Endothelial cell of umbilical vein (primary cell): Measurements from ENCODE around the gene ZBTB17. TPM values are rescaled to one million over a fixed set of nuclear protein-coding genes. Genes with fewer than 3 reads are reported as not detected.

Experiments used
- BruUV-seq: library from RNA; stranded (reverse); fragments of 400-500 nt; replicated peaks from 2 replicates; lab custom pipeline; 2021; lab: Mats Ljungman, UMichigan
- CTCF ChIA-PET: fragments of 300-600, 350-600 bp; sonication (Branson Sonifier 250); formaldehyde crosslinking; loops from one replicate; lab custom pipeline; 2021; ENCODE audit warnings: antibody characterized with exemption, inconsistent platforms; lab: Charles Lee
- POLR2A ChIA-PET: fragments of 300-600, 350-600 bp; sonication (Branson Sonifier 250); formaldehyde crosslinking; loops from one replicate; lab custom pipeline; 2021; ENCODE audit warnings: antibody characterized with exemption, inconsistent platforms; lab: Charles Lee
- DNase-seq: peaks from one replicate; pipeline ENCODE4 v3.0.0-alpha.2; 2011; ENCODE audit warnings: low read depth, low spot score
- FAIRE-seq: peaks from 2 replicates; lab custom pipeline; 2011; peaks lifted over from hg19 to GRCh38; lab: Jason Lieb, UNC
- H2AFZ ChIP-seq: 2 replicates; pipeline ENCODE4 v1.6.0; 2012; ENCODE audit warnings: low read depth, low read length, control low read depth, inconsistent platforms
- H3K27ac ChIP-seq: 2 replicates; pipeline ENCODE4 v1.5.1; 2011; ENCODE audit warnings: low read depth, mild to moderate bottlenecking, control low read depth, low read length, moderate library complexity; ENCODE audit not compliant: insufficient read depth
- H3K27me3 ChIP-seq, 2 experiments: 2 replicates each; pipeline versions ENCODE4 v1.6.0 to v1.6.1; 2011; ENCODE audit warnings: low read length in 2 of 2, mixed read lengths in 1 of 2; ENCODE audit not compliant: control insufficient read depth in 2 of 2, insufficient read depth in 2 of 2
- H3K36me3 ChIP-seq, 2 experiments: 2 replicates in 1 of 2; 3 replicates in 1 of 2; pipeline ENCODE4 v1.5.1; 2011; ENCODE audit warnings: low read length in 2 of 2, mild to moderate bottlenecking in 1 of 2, moderate library complexity in 1 of 2; ENCODE audit not compliant: control insufficient read depth in 2 of 2, insufficient read depth in 2 of 2; ENCODE audit errors: extremely low read depth in 1 of 2
- H3K4me1 ChIP-seq: 3 replicates; pipeline ENCODE4 v1.5.1; 2011; ENCODE audit warnings: mild to moderate bottlenecking, low read length; ENCODE audit not compliant: control insufficient read depth, insufficient read depth; ENCODE audit errors: extremely low read depth
- H3K4me2 ChIP-seq: 2 replicates; pipeline ENCODE4 v1.6.1; 2011; ENCODE audit warnings: low read length, control low read depth, mixed read lengths; ENCODE audit not compliant: insufficient read depth
- H3K4me3 ChIP-seq, 3 experiments: fragments of 200-600 bp in 1 of 3; sonication (generic), shearing (Covaris generic) in 1 of 3; replicated peaks in 1 of 3; 2 replicates each; pipeline ENCODE4 v1.5.1; 2011 to 2016; ENCODE audit warnings: control low read depth in 3 of 3, low read length in 3 of 3, mild to moderate bottlenecking in 2 of 3, inconsistent platforms in 1 of 3, low read depth in 1 of 3, moderate library complexity in 1 of 3; ENCODE audit not compliant: insufficient read depth in 1 of 3
- H3K79me2 ChIP-seq: 2 replicates; pipeline ENCODE4 v1.6.0; 2012; ENCODE audit warnings: low read length, inconsistent platforms; ENCODE audit not compliant: control insufficient read depth, insufficient read depth
- H3K9ac ChIP-seq: replicated peaks from 2 replicates; pipeline ENCODE3; 2011; ENCODE audit warnings: low read length, control low read depth; ENCODE audit not compliant: insufficient read depth; ENCODE audit errors: extremely low read depth
- H3K9me1 ChIP-seq: replicated peaks from 3 replicates; pipeline ENCODE4 v1.6.0; 2011; ENCODE audit warnings: mild to moderate bottlenecking, low read length; ENCODE audit not compliant: control insufficient read depth, insufficient read depth; ENCODE audit errors: extremely low read depth
- H3K9me3 ChIP-seq: replicated peaks from 2 replicates; pipeline ENCODE4 v1.5.1; 2012; ENCODE audit warnings: low read length, inconsistent platforms; ENCODE audit not compliant: control insufficient read depth, insufficient read depth
- H4K20me1 ChIP-seq: replicated peaks from 2 replicates; pipeline ENCODE3; 2011; ENCODE audit warnings: mild to moderate bottlenecking, low read length; ENCODE audit not compliant: control insufficient read depth, insufficient read depth; ENCODE audit errors: extremely low read depth
- EZH2 ChIP-seq: IDR thresholded peaks from 2 replicates; pipeline ENCODE4 v1.6.1; 2012; ENCODE audit warnings: borderline replicate concordance, low read depth, mild to moderate bottlenecking, moderate library complexity, low read length, inconsistent platforms; ENCODE audit not compliant: severe bottlenecking
- FOS ChIP-seq: IDR thresholded peaks from 2 replicates; pipeline ENCODE4 v1.6.1; 2011; ENCODE audit warnings: mild to moderate bottlenecking, low read length, moderate library complexity, borderline replicate concordance; ENCODE audit not compliant: insufficient read depth
- GATA2 ChIP-seq: IDR thresholded peaks from 2 replicates; pipeline ENCODE4 v1.7.0; 2011; ENCODE audit warnings: low read depth, mild to moderate bottlenecking, moderate library complexity, mixed read lengths, low read length; ENCODE audit not compliant: insufficient read length, insufficient read depth
- JUN ChIP-seq: IDR thresholded peaks from 2 replicates; pipeline ENCODE4 v1.6.1; 2011; ENCODE audit warnings: borderline replicate concordance, low read depth; ENCODE audit not compliant: insufficient read length, insufficient read depth
- MYC ChIP-seq: IDR thresholded peaks from one replicate; pipeline ENCODE4 v1.6.1; 2011; ENCODE audit warnings: mild to moderate bottlenecking, low read depth, low read length
- POLR2A ChIP-seq: IDR thresholded peaks from 2 replicates; pipeline ENCODE4 v1.6.1; 2012; ENCODE audit warnings: low read depth, mild to moderate bottlenecking, control low read depth, low read length
- POLR2AphosphoS5 ChIP-seq: IDR thresholded peaks from 2 replicates; pipeline ENCODE4 v1.6.1; 2012; ENCODE audit warnings: low read depth, mild to moderate bottlenecking, control low read depth, low read length, moderate library complexity; ENCODE audit not compliant: insufficient read depth
- dilution Hi-C: fragments of 300-500 bp; cut with MboI; formaldehyde crosslinking; loops from one replicate; pipeline ENCODE4 v1.15.0; 2019; ENCODE audit warnings: low sequenced_read_pairs; ENCODE audit not compliant: extremely low pct_ligation_motif_present
- intact Hi-C: fragments of 100-400 bp; cut with micrococcal nuclease; formaldehyde crosslinking; loops from one replicate; pipeline ENCODE4 v1.10.0; 2022
- polyA plus RNA-seq, 4 experiments: library from polyadenylated mRNA; depleted of rRNA in 3 of 4; stranded (reverse) in 3 of 4; unstranded in 1 of 4; fragments of >200 nt; gene quantifications; 2 replicates each; pipeline versions ENCODE4 v1.2.1 to v1.2.3, GENCODE V29; 2011 to 2012; ENCODE audit warnings: missing spikeins in 1 of 4
- total RNA-seq: library from RNA; stranded (reverse); gene quantifications from 2 replicates; pipeline ENCODE4 v1.2.3, GENCODE V29; 2021
- TF ChIP-seq, protein P1 (sequence below): IDR thresholded peaks from 2 replicates; pipeline ENCODE4 v1.6.1; 2011; ENCODE audit not compliant: insufficient read depth, insufficient read length
- TF ChIP-seq, protein P2 (sequence below), 2 donors: IDR thresholded peaks; 1 replicate in 1 of 2; 2 replicates in 1 of 2; pipeline ENCODE4 v1.5.1; 2011; ENCODE audit warnings: low read length in 2 of 2, mild to moderate bottlenecking in 2 of 2, moderate library complexity in 2 of 2, control low read depth in 1 of 2, inconsistent platforms in 1 of 2, low read depth in 1 of 2; ENCODE audit not compliant: insufficient read depth in 1 of 2; ENCODE audit errors: extremely low read depth in 1 of 2

ZBTB17 gene
- total and polyA plus RNA-seq, 2 donors (not counting 3 experiments of a cell fraction or from before 2014, with no cell fraction given), result 43.9 to 72.7 TPM

DNA sequence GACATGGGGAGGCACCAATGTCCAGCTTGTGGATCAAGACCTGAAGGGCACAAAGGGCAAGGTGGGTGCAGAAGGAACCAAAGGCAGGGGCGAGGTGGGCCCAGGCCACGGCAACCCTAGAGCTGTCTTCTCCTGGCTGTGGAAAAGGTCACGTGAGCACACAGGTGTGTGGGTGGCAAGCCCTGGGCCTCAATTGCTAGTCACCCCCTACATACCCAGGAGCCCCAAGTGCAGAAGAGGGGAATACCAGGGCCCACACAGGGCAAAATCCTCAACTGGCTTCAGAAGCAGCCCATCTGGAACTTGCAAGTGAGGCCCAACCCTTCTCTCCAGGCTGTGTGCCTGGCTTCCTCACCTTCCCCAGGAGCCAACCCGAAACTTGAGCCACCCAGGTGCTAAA lies 25.6 kb downstream of the ZBTB17 start:
- POLR2A ChIA-PET, result interaction anchor here (0.7 kb wide), 1 partner anchor 26 kb away, joined by 3 read pairs; the partner anchor contains the start of gene ZBTB17
- dilution Hi-C loops, result no loop called here

More for the DNA sequence above, 25.6 kb downstream of the ZBTB17 start:
- H3K4me1 ChIP-seq, result peaks cover 60% of the 10 kb centered on the region
- H3K27ac ChIP-seq, result peak overlapping the region; percentile 75
- DNase-seq (no peak), FAIRE-seq (no peak)
- intact Hi-C loops, result no loop called here
- no peak overlapping the region for H2AFZ ChIP-seq
- H3K4me2 ChIP-seq, result no peak overlapping the region
- H3K79me2 ChIP-seq, result peaks cover 38% of the 10 kb centered on the region
- no TSS peak for BruUV-seq
- no peaks in the 10 kb centered on the region for H3K9me3 ChIP-seq
- H3K9ac ChIP-seq, result peak overlapping the region; percentile 30
- H3K9me1 ChIP-seq, result no peaks in the 10 kb centered on the region
- no peaks in the 10 kb centered on the region for H3K27me3 ChIP-seq
- no peaks in the 10 kb centered on the region for H4K20me1 ChIP-seq
- CTCF ChIA-PET, result interaction anchor here (1.8 to 2.7 kb wide), 4 partner anchors 8 to 159 kb away, joined by 5 to 16 read pairs (median 12); no protein-coding TSS in a partner anchor
- peaks cover 6 to 25% of the 10 kb centered on the region in 2 experiments for H3K36me3 ChIP-seq
- H3K4me3 ChIP-seq, result no peak overlapping the region
- TF ChIP-seq, protein P1, sequence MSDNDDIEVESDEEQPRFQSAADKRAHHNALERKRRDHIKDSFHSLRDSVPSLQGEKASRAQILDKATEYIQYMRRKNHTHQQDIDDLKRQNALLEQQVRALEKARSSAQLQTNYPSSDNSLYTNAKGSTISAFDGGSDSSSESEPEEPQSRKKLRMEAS, result no peak
- TF ChIP-seq EZH2 (no peak), POLR2A (no peak), POLR2AphosphoS5 (no peak), MYC (no peak), GATA2 (no peak), FOS (no peak), JUN (no peak)
- TF ChIP-seq, protein P2, sequence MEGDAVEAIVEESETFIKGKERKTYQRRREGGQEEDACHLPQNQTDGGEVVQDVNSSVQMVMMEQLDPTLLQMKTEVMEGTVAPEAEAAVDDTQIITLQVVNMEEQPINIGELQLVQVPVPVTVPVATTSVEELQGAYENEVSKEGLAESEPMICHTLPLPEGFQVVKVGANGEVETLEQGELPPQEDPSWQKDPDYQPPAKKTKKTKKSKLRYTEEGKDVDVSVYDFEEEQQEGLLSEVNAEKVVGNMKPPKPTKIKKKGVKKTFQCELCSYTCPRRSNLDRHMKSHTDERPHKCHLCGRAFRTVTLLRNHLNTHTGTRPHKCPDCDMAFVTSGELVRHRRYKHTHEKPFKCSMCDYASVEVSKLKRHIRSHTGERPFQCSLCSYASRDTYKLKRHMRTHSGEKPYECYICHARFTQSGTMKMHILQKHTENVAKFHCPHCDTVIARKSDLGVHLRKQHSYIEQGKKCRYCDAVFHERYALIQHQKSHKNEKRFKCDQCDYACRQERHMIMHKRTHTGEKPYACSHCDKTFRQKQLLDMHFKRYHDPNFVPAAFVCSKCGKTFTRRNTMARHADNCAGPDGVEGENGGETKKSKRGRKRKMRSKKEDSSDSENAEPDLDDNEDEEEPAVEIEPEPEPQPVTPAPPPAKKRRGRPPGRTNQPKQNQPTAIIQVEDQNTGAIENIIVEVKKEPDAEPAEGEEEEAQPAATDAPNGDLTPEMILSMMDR (IDR thresholded peaks at IDR 0.05; ENCODE audit: extremely low read depth in 1 of 2, insufficient read depth in 1 of 2, low read depth in 1 of 2, low read length in 2 of 2), result no peak
